HG03039 (cell line): ENCODE data around the gene XXYLT1.
"Not testable (repeated sequence)": the region's sequence is repeated elsewhere in the genome, so short reads cannot be mapped to it uniquely, and the experiment has no call there.

ENCODE experiments used
- ATAC-seq: cut with Tn5 transposase; IDR thresholded peaks from one replicate; pipeline ENCODE4 v1.9.1; 2021; ENCODE audit warnings: mild to moderate bottlenecking, moderate library complexity; ENCODE audit not compliant: unreplicated experiment

The XXYLT1 gene

GRCh38 chr3:195188426-195188927, 82.5 kb downstream of the XXYLT1 start:
- no peak for ATAC-seq

- ATAC-seq = no peak
Measured at GRCh38 chr3:195187609-195188425, 83.1 kb downstream of the XXYLT1 start.

GRCh38 chr3:195186710-195187047, 84.3 kb downstream of the XXYLT1 start:
- not testable (repeated sequence) for ATAC-seq

- ATAC-seq = no peak
Measured at GRCh38 chr3:195186041-195186709, 84.8 kb downstream of the XXYLT1 start.

- no peak for ATAC-seq
Measured at GRCh38 chr3:195185583-195185982, 85.4 kb downstream of the XXYLT1 start.

GRCh38 chr3:195184716-195185421, 86.1 kb downstream of the XXYLT1 start:
- ATAC-seq = no peak

GRCh38 chr3:195183071-195183776, 87.7 kb downstream of the XXYLT1 start:
- ATAC-seq = no peak

GRCh38 chr3:195182470-195182795, 88.5 kb downstream of the XXYLT1 start:
- no peak for ATAC-seq

- no peak for ATAC-seq
Measured at GRCh38 chr3:195181741-195182469, 89.1 kb downstream of the XXYLT1 start.

- no peak for ATAC-seq
Measured at GRCh38 chr3:195181113-195181498, 89.9 kb downstream of the XXYLT1 start.

GRCh38 chr3:195180490-195181112, 90.4 kb downstream of the XXYLT1 start:
- ATAC-seq = no peak

- ATAC-seq = no peak
Measured at GRCh38 chr3:195179776-195180489, 91.0 kb downstream of the XXYLT1 start.

GRCh38 chr3:195178124-195178910, 92.6 kb downstream of the XXYLT1 start:
- no peak for ATAC-seq

GRCh38 chr3:195177422-195178123, 93.4 kb downstream of the XXYLT1 start:
- no peak for ATAC-seq

GRCh38 chr3:195176776-195177175, 94.2 kb downstream of the XXYLT1 start:
- no peak for ATAC-seq

- no peak for ATAC-seq
Measured at GRCh38 chr3:195175476-195176337, 95.3 kb downstream of the XXYLT1 start.

- no peak for ATAC-seq
Measured at GRCh38 chr3:195175076-195175475, 95.9 kb downstream of the XXYLT1 start.
